GM10248 (cell line): ENCODE measurements around the gene SLC27A4.

Experiments
- CTCF ChIA-PET: fragments of 300-600 bp; sonication (Branson Sonifier 250); formaldehyde crosslinking; extraction: SDS; loops from one replicate; lab custom pipeline; 2021; ENCODE audit warnings: antibody characterized with exemption; lab: Yijun Ruan, JAX
- POLR2A ChIA-PET: fragments of 350-650 bp; sonication (Branson Sonifier 250); formaldehyde crosslinking; extraction: SDS; loops from one replicate; lab custom pipeline; 2020; ENCODE audit warnings: antibody characterized with exemption; lab: Yijun Ruan, JAX
- DNase-seq: peaks from one replicate; pipeline ENCODE4 v3.0.0; 2012; ENCODE audit errors: extremely low spot score
- TF ChIP-seq, protein P1 (sequence below): IDR thresholded peaks from 2 replicates; pipeline ENCODE4 v1.5.1; 2012; ENCODE audit warnings: mild to moderate bottlenecking, low read depth; ENCODE audit errors: extremely low read depth, missing control alignments, control extremely low read depth

Gene SLC27A4

DNA sequence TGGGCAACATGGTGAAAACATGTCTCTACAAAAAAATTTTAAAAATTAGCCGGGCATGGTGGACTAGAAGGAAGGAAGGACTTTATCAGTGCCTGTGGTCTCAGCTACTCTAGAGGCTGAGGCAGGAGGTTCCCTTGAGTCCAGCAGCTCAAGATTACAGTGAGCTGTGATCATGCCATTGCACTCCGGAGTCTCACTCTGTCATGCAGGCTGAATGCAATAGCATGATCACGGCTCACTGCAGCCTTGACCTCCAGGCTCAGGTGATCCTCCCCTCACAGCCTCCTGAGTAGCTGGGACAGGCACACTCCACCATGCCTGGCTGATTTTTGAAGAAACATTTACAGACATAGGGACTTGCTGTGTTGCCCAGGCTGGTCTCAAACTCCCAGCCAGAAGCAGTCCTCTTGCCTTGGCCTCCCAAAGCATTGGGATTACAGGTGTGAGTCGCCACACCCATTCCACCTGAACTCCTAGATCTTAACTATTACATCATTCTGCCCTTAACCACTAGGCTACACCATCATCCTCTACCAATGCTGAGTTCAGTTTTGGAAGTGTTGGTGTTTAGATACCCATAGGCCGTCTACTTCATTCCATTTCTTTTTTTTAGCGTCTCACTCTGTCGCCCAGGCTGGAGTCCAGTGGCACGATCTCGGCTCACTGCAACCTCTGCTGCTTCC, 28.8 kb downstream of the SLC27A4 start:
- CTCF ChIA-PET: interaction anchor here (1.5 to 2.2 kb wide), 2 partner anchors 51 to 114 kb away, joined by 3 to 7 read pairs; partner anchors contain the start of gene CERCAM
- POLR2A ChIA-PET: no interaction called here
- DNase-seq: no peak
- TF ChIP-seq, protein P1, sequence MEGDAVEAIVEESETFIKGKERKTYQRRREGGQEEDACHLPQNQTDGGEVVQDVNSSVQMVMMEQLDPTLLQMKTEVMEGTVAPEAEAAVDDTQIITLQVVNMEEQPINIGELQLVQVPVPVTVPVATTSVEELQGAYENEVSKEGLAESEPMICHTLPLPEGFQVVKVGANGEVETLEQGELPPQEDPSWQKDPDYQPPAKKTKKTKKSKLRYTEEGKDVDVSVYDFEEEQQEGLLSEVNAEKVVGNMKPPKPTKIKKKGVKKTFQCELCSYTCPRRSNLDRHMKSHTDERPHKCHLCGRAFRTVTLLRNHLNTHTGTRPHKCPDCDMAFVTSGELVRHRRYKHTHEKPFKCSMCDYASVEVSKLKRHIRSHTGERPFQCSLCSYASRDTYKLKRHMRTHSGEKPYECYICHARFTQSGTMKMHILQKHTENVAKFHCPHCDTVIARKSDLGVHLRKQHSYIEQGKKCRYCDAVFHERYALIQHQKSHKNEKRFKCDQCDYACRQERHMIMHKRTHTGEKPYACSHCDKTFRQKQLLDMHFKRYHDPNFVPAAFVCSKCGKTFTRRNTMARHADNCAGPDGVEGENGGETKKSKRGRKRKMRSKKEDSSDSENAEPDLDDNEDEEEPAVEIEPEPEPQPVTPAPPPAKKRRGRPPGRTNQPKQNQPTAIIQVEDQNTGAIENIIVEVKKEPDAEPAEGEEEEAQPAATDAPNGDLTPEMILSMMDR: no peak

DNA sequence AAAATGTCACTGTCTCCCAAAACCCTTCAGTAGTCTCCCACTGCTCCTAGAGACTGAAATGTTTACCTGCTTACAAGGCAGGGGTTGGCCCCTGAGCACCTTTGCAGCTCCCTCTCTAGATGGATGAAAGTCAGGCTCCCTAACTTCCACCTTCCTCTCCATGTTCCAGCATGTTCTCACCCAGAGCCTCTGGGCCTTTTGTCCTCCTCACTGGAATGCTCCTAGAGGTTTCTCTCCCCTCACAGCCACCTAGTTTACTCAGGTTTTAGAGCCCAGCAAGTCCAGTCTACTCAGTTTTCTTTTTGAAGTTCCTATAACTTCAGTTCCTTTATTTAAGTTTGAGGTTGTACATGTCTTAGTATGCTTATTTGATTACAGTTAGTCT, 30.0 kb downstream of the SLC27A4 start:
- ChIA-PET CTCF (interaction anchor here (0.9 to 3.8 kb wide), 5 partner anchors 9 to 182 kb away, joined by 3 to 55 read pairs (median 4); partner anchors contain the start of gene SPTAN1), POLR2A (interaction anchor here (0.9 to 2.5 kb wide), 3 partner anchors 8 to 50 kb away, joined by 3 to 15 read pairs (median 3); partner anchors contain the start of gene CERCAM)
- TF ChIP-seq, protein P1: no peak
- DNase-seq: no peak

DNA sequence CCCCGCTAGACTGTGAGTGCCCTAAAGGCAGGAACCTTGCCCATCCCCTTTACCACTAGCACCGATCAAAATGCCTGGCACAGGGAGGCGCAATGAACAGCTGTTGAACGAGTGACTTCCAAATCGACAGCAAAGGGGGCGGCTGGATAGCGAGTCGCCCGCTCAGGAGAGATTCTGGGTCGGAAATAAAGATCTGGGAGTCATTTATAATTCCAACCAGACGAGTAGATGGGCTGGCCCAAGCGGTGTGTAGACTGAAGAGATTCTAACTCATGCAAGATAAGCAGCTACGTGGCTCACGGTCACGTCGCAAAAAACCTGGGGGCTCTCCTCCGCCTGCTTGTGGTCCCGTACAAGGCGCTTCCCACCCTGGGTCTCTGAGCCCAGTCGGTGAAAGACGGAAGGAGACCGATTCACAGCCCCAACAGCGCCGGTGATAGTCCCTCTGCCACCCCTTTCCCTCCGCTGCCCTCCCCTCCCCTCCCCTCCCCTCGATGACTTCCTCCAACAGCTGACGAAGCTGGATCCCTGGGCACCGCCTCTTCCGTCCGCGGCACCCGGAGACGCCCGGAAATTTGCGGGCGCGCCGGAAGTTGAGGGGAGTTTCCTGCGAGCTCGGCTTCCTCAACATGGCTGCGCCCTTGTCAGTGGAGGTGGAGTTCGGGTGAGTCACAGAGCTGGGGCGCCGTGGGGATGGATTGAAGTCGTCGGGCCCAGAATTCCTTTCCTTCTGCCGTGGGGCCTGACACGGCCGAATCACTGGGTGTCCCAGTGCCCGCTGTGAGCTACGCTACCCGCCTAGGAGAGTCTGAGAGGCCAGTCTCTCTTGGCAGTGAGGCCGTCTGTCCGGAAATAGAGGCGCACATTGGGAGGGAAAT, 30.7 kb downstream of the SLC27A4 start, which contains the start of gene URM1:
URM1 (plus strand) TSS at position 623 of the 878 bp plus-strand sequence; CDS start at position 630, 7 bp downstream.
- CTCF ChIA-PET: interaction anchor here (1.4 to 3.8 kb wide), 8 partner anchors 9 to 182 kb away, joined by 3 to 55 read pairs (median 4); partner anchors contain the start of gene SPTAN1
- TF ChIP-seq, protein P1: no peak
- POLR2A ChIA-PET: interaction anchor here (0.6 to 2.5 kb wide), 6 partner anchors 8 to 418 kb away, joined by 3 to 15 read pairs (median 4); partner anchors contain the start of gene CERCAM
- DNase-seq: peak; percentile 96

DNA sequence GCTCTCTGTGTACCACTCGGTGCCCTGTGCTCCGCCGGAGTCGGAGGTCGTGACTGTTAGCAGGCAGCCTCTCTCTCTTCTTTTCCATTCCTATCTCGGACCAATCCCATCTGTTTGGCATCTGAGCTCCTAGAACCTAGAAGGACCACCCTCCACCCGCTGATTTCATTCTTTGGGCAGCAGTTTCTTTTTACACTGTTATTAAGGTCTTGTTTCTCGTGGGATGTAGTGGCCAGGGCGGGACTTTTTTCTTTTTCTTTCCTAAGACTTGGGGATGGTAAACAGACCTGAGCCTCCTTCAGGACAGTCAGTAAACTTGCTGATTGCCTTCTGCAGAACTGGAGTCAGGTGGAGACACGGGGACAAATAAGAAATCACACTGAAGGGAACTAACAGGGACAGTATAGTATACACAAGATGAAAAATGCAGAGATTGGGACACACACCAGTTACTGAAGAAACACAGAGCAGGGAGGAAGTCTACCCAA, 31.3 kb downstream of the SLC27A4 start:
- DNase-seq: no peak
- TF ChIP-seq, protein P1: no peak
- CTCF ChIA-PET: interaction anchor here (1.4 to 3.8 kb wide), 8 partner anchors 10 to 181 kb away, joined by 3 to 55 read pairs (median 4); partner anchors contain the start of gene SPTAN1
- POLR2A ChIA-PET: interaction anchor here (0.6 to 2.5 kb wide), 6 partner anchors 9 to 417 kb away, joined by 3 to 15 read pairs (median 4); partner anchors contain the start of gene CERCAM

DNA sequence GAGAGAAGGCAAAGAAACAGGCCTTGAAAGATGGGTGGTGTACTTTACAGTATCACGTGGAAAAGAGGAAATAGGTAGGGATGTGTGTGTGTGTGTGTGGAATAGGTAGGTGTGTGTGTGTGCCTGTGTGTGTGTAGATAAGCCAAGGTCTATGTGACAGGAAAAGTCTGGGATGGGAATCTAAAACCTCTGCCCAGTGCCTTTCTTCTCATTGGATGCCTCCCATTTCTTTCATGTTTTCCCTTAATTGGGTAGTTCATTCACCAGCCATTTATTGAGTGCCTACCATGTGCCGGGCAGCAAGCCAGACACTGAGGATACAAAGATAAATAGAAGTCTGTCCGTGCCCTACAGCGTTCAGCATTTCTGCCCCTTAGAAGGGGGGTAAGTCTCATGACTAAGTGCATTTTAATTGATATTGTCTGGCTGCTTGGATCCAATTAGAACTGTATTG, 31.9 kb downstream of the SLC27A4 start:
- ChIA-PET CTCF (interaction anchor here (1.4 to 3.8 kb wide), 6 partner anchors 10 to 77 kb away, joined by 3 to 55 read pairs (median 6); no protein-coding TSS in a partner anchor), POLR2A (interaction anchor here (2.5 kb wide), 1 partner anchor 10 kb away, joined by 15 read pairs; no protein-coding TSS in a partner anchor)
- no peak for DNase-seq
- TF ChIP-seq, protein P1: no peak

DNA sequence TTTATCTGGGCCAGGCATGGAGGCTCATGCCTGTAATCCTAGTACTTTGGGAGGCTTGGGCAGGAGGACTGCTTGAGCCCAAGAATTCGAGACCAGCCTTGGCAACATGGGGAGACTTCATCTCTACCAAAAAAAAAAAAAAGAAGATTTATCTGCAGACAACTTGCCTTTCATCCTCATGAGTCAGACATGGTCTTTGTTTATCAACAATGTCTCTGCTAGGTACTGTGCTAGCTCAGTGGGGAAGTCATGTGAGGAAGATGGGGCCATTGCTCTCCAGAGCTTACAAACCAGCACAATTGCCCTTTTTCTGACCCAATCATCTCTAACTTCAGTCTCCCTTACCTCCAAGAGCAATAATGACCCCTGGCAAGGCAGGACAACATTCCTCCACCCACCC, 32.5 kb downstream of the SLC27A4 start:
- CTCF ChIA-PET: interaction anchor here (2.4 to 3.8 kb wide), 2 partner anchors 11 to 39 kb away, joined by 7 to 55 read pairs; no protein-coding TSS in a partner anchor

More for the DNA sequence above, 32.5 kb downstream of the SLC27A4 start:
- POLR2A ChIA-PET: interaction anchor here (0.6 kb wide), 1 partner anchor 180 kb away, joined by 5 read pairs; no protein-coding TSS in a partner anchor
- TF ChIP-seq, protein P1: no peak
- DNase-seq: no peak
